Eye (tissue), 1 donor: ENCODE results near the gene ABCA5.
"Not testable (repeated sequence)": the region's sequence is repeated elsewhere in the genome, so short reads cannot be mapped to it uniquely, and the experiment has no call there.

ENCODE experiments used
- DNase-seq: peaks from one replicate; pipeline ENCODE4 v3.0.0-alpha.2; 2015

Gene ABCA5

DNA sequence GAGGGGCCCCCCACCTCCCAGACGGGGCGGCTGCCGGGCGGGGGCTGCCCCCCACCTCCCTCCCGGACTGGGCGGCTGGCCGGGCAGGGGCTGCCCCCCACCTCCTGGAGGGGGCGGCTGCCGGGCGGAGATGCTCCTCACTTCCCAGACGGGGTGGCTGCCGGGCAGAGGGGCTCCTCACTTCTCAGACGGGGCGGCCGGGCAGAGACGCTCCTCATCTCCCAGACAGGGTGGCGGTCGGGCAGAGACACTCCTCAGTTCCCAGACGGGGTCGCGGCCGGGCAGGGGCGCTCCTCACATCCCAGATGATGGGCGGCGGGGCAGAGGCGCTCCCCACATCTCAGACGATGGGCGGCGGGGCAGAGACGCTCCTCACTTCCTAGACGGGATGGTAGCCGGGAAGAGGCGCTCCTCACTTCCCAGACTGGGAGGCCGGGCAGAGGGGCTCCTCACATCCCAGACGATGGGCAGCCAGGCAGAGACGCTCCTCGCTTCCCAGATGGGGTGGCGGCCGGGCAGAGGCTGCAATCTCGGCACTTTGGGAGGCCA, 130.8 kb downstream of the ABCA5 start:
- DNase-seq = not testable (repeated sequence)
